Panc1 (cell line): ENCODE measurements around the gene RILP.
"Not testable (repeated sequence)": the region's sequence is repeated elsewhere in the genome, so short reads cannot be mapped to it uniquely, and the experiment has no call there.

ENCODE experiments used
- CTCF ChIP-seq: fragments of 450-650 bp; IDR thresholded peaks from 2 replicates; pipeline ENCODE4 v1.5.1; 2017; ENCODE audit warnings: mild to moderate bottlenecking
- POLR2AphosphoS5 ChIP-seq: IDR thresholded peaks from 2 replicates; pipeline ENCODE4 v1.6.1; 2012; ENCODE audit warnings: mild to moderate bottlenecking, low read depth, low read length, moderate library complexity
- TCF7L2 ChIP-seq: IDR thresholded peaks from 2 replicates; pipeline ENCODE4 v1.6.1; 2011; ENCODE audit warnings: mild to moderate bottlenecking, low read depth, low read length, inconsistent platforms

- TF ChIP-seq CTCF, POLR2AphosphoS5, TCF7L2: not testable (repeated sequence)
These were observed 3.1 kb upstream of the RILP start for GRCh38 chr17:1652794-1653193.
